Loucy (cell line): ENCODE data around the gene PARS2.

Experiments
- H2AFZ ChIP-seq: fragments of 200-600 bp; sonication (generic); 2 replicates; pipeline ENCODE4 v1.6.0; 2016; ENCODE audit warnings: antibody characterized with exemption, mild to moderate bottlenecking, low read length, moderate library complexity
- H3F3A ChIP-seq: fragments of 200-600 bp; 2 replicates; pipeline ENCODE4 v1.6.0; 2016; ENCODE audit warnings: antibody characterized with exemption, low read depth, mild to moderate bottlenecking
- H3K27me3 ChIP-seq: fragments of 200-600 bp; sonication (generic); 2 replicates; pipeline ENCODE4 v1.6.1; 2014; ENCODE audit warnings: low read length, mild to moderate bottlenecking; ENCODE audit not compliant: insufficient read depth, poor library complexity, severe bottlenecking
- H3K36me3 ChIP-seq: fragments of 200-600 bp; sonication (generic); 2 replicates; pipeline ENCODE4 v1.6.1; 2016; ENCODE audit warnings: low read length; ENCODE audit not compliant: insufficient read depth
- H3K4me1 ChIP-seq: fragments of 200-600 bp; sonication (generic); 2 replicates; pipeline ENCODE4 v1.5.1; 2014; ENCODE audit warnings: low read length, mild to moderate bottlenecking; ENCODE audit not compliant: insufficient read depth, poor library complexity, severe bottlenecking
- H3K4me2 ChIP-seq: fragments of 200-600 bp; sonication (generic); 2 replicates; pipeline ENCODE4 v1.6.0; 2014; ENCODE audit warnings: antibody characterized with exemption, low read length, low read depth, mild to moderate bottlenecking; ENCODE audit not compliant: poor library complexity, severe bottlenecking
- H3K4me3 ChIP-seq: fragments of 200-600 bp; sonication (generic); 2 replicates; pipeline ENCODE4 v1.5.1; 2014; ENCODE audit warnings: low read length, mild to moderate bottlenecking, mixed read lengths; ENCODE audit not compliant: poor library complexity, severe bottlenecking
- H3K79me2 ChIP-seq: fragments of 200-600 bp; sonication (generic); 2 replicates; pipeline ENCODE4 v1.6.1; 2014; ENCODE audit warnings: low read length; ENCODE audit not compliant: insufficient read depth
- H3K9ac ChIP-seq: fragments of 200-600 bp; sonication (generic); 2 replicates; pipeline ENCODE4 v1.6.0; 2014; ENCODE audit warnings: mild to moderate bottlenecking, low read depth, low read length, moderate library complexity; ENCODE audit not compliant: poor library complexity, severe bottlenecking
- H3K9me2 ChIP-seq: fragments of 200-600 bp; sonication (generic); replicated peaks from 2 replicates; pipeline ENCODE4 v1.6.1; 2016; ENCODE audit warnings: low read depth, low read length, mixed read lengths
- H3K9me3 ChIP-seq: fragments of 200-600 bp; sonication (generic); 2 replicates; pipeline ENCODE4 v1.6.1; 2014; ENCODE audit warnings: mild to moderate bottlenecking, antibody characterized with exemption, low read length, low read depth; ENCODE audit not compliant: insufficient read depth
- H4K20me1 ChIP-seq: fragments of 200-600 bp; sonication (generic); 2 replicates; pipeline ENCODE4 v1.6.0; 2014; ENCODE audit warnings: antibody characterized with exemption, low read length, mild to moderate bottlenecking; ENCODE audit not compliant: insufficient read depth, poor library complexity, severe bottlenecking
- CTCF ChIP-seq: fragments of 200-600 bp; sonication (generic); conservative IDR thresholded peaks from 2 replicates; pipeline ENCODE4 v1.5.1; 2014; ENCODE audit warnings: mild to moderate bottlenecking, antibody characterized with exemption, low read length
- EZH2phosphoT487 ChIP-seq: fragments of 200-600 bp; IDR thresholded peaks from 2 replicates; pipeline ENCODE4 v1.6.1; 2018; ENCODE audit warnings: antibody characterized with exemption, mild to moderate bottlenecking, moderate library complexity, borderline replicate concordance

The PARS2 gene

GRCh38 chr1:54774820-54775498 is 10.6 kb upstream of the PARS2 start:
- Histone ChIP-seq H3K9me2 (no peaks in the 10 kb centered on the region), H3F3A (no peaks in the 10 kb centered on the region), H4K20me1 (no peaks in the 10 kb centered on the region), H2AFZ (no peak overlapping the region; the same call in 1 of the 2 replicates), H3K9me3 (no peaks in the 10 kb centered on the region), H3K9ac (no peak overlapping the region), H3K27me3 (no peaks in the 10 kb centered on the region), H3K79me2 (no peaks in the 10 kb centered on the region), H3K4me1 (no peaks in the 10 kb centered on the region), H3K4me2 (no peak overlapping the region), H3K4me3 (no peak overlapping the region), H3K36me3 (no peaks in the 10 kb centered on the region)
- no peak for TF ChIP-seq EZH2phosphoT487
- TF ChIP-seq CTCF, result no peak

GRCh38 chr1:54772951-54773350 is 8.6 kb upstream of the PARS2 start:
- no peaks in the 10 kb centered on the region for H3K79me2 ChIP-seq
- H3K9me3 ChIP-seq, result no peaks in the 10 kb centered on the region
- no peak for TF ChIP-seq EZH2phosphoT487
- no peak for TF ChIP-seq CTCF
- H3K4me2 ChIP-seq, result no peak overlapping the region
- H3K4me1 ChIP-seq, result no peaks in the 10 kb centered on the region
- no peaks in the 10 kb centered on the region for H4K20me1 ChIP-seq
- no peak overlapping the region for H3K9ac ChIP-seq
- no peaks in the 10 kb centered on the region for H3F3A ChIP-seq
- no peaks in the 10 kb centered on the region for H3K9me2 ChIP-seq
- H3K27me3 ChIP-seq, result no peaks in the 10 kb centered on the region
- no peaks in the 10 kb centered on the region for H3K36me3 ChIP-seq
- H3K4me3 ChIP-seq, result no peak overlapping the region
- no peak overlapping the region for H2AFZ ChIP-seq

- H3K4me3 ChIP-seq, result no peak overlapping the region
- no peak overlapping the region for H2AFZ ChIP-seq
- H3K27me3 ChIP-seq, result no peaks in the 10 kb centered on the region
- H3K9me2 ChIP-seq, result no peaks in the 10 kb centered on the region
- TF ChIP-seq CTCF, result peak; percentile 32
- TF ChIP-seq EZH2phosphoT487, result no peak
- H3K4me1 ChIP-seq, result peaks cover 11% of the 10 kb centered on the region
- no peaks in the 10 kb centered on the region for H4K20me1 ChIP-seq
- no peak overlapping the region for H3K9ac ChIP-seq
- H3F3A ChIP-seq, result no peaks in the 10 kb centered on the region
- H3K79me2 ChIP-seq, result peaks cover 12% of the 10 kb centered on the region
- no peaks in the 10 kb centered on the region for H3K9me3 ChIP-seq
- no peaks in the 10 kb centered on the region for H3K36me3 ChIP-seq
- no peak overlapping the region for H3K4me2 ChIP-seq
Measured at GRCh38 chr1:54768093-54768492, 3.8 kb upstream of the PARS2 start.
